ENCODE data around the gene CPED1. TPM values are rescaled to one million over a fixed set of nuclear protein-coding genes. Genes with fewer than 3 reads are reported as not detected.

Gene CPED1
- total and polyA plus RNA-seq, 10 of the 15 experiments (the other 5 are each of a cell fraction or from before 2014, with no cell fraction given), result 0.01 to 0.77 (median 0.10) TPM; not detected in 1

- POLR2A ChIA-PET, result no interaction called here
- no peak overlapping the region for H3K27ac ChIP-seq (ENCODE audit: control insufficient read depth, insufficient read depth)
- peaks cover 2% of the 10 kb centered on the region; the same call in 1 of the 3 replicates for H3K9me3 ChIP-seq (replicated peaks; ENCODE audit: control insufficient read depth, insufficient read depth, low read length)
- no peaks in the 10 kb centered on the region for H4K20me1 ChIP-seq (ENCODE audit: control insufficient read depth, insufficient read depth)
- intact Hi-C loops (cut with micrococcal nuclease; ENCODE audit: unreplicated experiment) (no loop called here), in situ Hi-C loops (cut with MboI) (no loop called here)
- 0% methylated on average over 1 of the region's 1 CpG for WGBS (ENCODE audit: insufficient coverage, insufficient replicate concordance, low lambda C conversion rate, missing lambda C conversion rate)
- H3K36me3 ChIP-seq (ENCODE audit: control insufficient read depth in 2 of 2, insufficient read depth in 2 of 2, low read length in 1 of 2), result no peaks in the 10 kb centered on the region
- RAD21 ChIA-PET (ENCODE audit: unreplicated experiment), result interaction anchor here (0.7 kb wide), 1 partner anchor 35 kb away, joined by 3 read pairs; no protein-coding TSS in a partner anchor
- CTCF ChIA-PET, result no interaction called here
- no TSS peak for BruUV-seq (replicated peaks)
- H3K4me3 ChIP-seq, result no peak overlapping the region
- no peak overlapping the region for H2AFZ ChIP-seq (ENCODE audit: control insufficient read depth, low read depth, low read length)
- ATAC-seq (no peak), FAIRE-seq (no peak), DNase-seq (ENCODE audit: low read depth, low spot score) (no peak)
- no peaks in the 10 kb centered on the region for H3K4me1 ChIP-seq (ENCODE audit: control insufficient read depth, insufficient read depth, low read length)
- no peak overlapping the region for H3K4me2 ChIP-seq (ENCODE audit: control insufficient read depth, insufficient read depth)
- no peaks in the 10 kb centered on the region for H3K27me3 ChIP-seq (replicated peaks in 1 of 2; ENCODE audit: control insufficient read depth in 2 of 2, insufficient read depth in 2 of 2, low read length in 1 of 2)
- H3K79me2 ChIP-seq (ENCODE audit: control insufficient read depth, insufficient read depth, low read length), result no peaks in the 10 kb centered on the region
- SMC1A ChIA-PET (ENCODE audit: uncharacterized antibody, unreplicated experiment), result interaction anchor here (1.2 to 1.3 kb wide), 2 partner anchors 8 to 22 kb away, joined by 3 to 7 read pairs; no protein-coding TSS in a partner anchor
- H3K9ac ChIP-seq (ENCODE audit: control insufficient read depth, insufficient read depth, low read length), result no peak overlapping the region
- TF ChIP-seq NKRF (conservative IDR thresholded peaks at IDR 0.05) (no peak), RELA (IDR thresholded peaks at IDR 0.05; ENCODE audit: borderline replicate concordance, partially characterized antibody) (no peak), MAX (IDR thresholded peaks at IDR 0.05; ENCODE audit: low read depth, low read length) (no peak), MEF2B (IDR thresholded peaks at IDR 0.05; ENCODE audit: partially characterized antibody, poor library complexity, severe bottlenecking) (no peak), ZBTB33 (IDR thresholded peaks at IDR 0.05) (no peak), IRF5 (IDR thresholded peaks at IDR 0.05; ENCODE audit: borderline replicate concordance) (no peak), CREB1 (IDR thresholded peaks at IDR 0.05; ENCODE audit: low read depth) (no peak), RELB (IDR thresholded peaks at IDR 0.05; ENCODE audit: low read depth) (no peak), NFIC (IDR thresholded peaks at IDR 0.05; ENCODE audit: low read depth, low read length) (no peak), ATF3 (IDR thresholded peaks at IDR 0.05; ENCODE audit: borderline replicate concordance, extremely low read depth, low read depth, low read length) (no peak), E2F4 (IDR thresholded peaks at IDR 0.05; ENCODE audit: low read depth, low read length) (no peak), ASH2L (IDR thresholded peaks at IDR 0.05; ENCODE audit: borderline replicate concordance, low read depth) (no peak)
Observed at GRCh38 chr7:121204537-121204936, 216.0 kb downstream of the CPED1 start.
